Thymus (tissue), 11 donors: Measurements from ENCODE around the gene STAG1. TPM values are rescaled to one million over a fixed set of nuclear protein-coding genes. Genes with fewer than 3 reads are reported as not detected.
"Not testable (repeated sequence)": the region's sequence is repeated elsewhere in the genome, so short reads cannot be mapped to it uniquely, and the experiment has no call there.

Experiments used
- DNase-seq, 9 donors: peaks; one replicate each; pipeline ENCODE4 v3.0.0-alpha.2; 2013; ENCODE audit warnings: low spot score in 9 of 9, low read depth in 6 of 9, missing footprints in 1 of 9
- H3K27ac ChIP-seq, 2 donors: one replicate each; pipeline ENCODE4 v1.5.1; 2013; ENCODE audit warnings: control low read depth in 1 of 2, low read depth in 1 of 2, low read length in 1 of 2, mild to moderate bottlenecking in 1 of 2, moderate library complexity in 1 of 2
- H3K27me3 ChIP-seq, 2 donors: one replicate each; pipeline ENCODE4 v1.5.1; 2013; ENCODE audit warnings: low read length in 1 of 2; ENCODE audit not compliant: control insufficient read depth in 2 of 2, insufficient read depth in 1 of 2
- H3K36me3 ChIP-seq, 2 donors: one replicate each; pipeline ENCODE4 v1.5.1; 2013; ENCODE audit warnings: low read length in 1 of 2, mild to moderate bottlenecking in 1 of 2, moderate library complexity in 1 of 2; ENCODE audit not compliant: control insufficient read depth in 2 of 2, insufficient read depth in 2 of 2
- H3K4me1 ChIP-seq, 2 donors: one replicate each; pipeline ENCODE4 v1.5.1; 2013; ENCODE audit warnings: low read length in 2 of 2; ENCODE audit not compliant: control insufficient read depth in 2 of 2, insufficient read depth in 2 of 2
- H3K4me3 ChIP-seq, 2 donors: one replicate each; pipeline ENCODE4 v1.5.1; 2013; ENCODE audit warnings: low read length in 2 of 2, control low read depth in 1 of 2, mild to moderate bottlenecking in 1 of 2
- H3K9me3 ChIP-seq, 2 donors: one replicate each; pipeline ENCODE4 v1.5.1; 2013; ENCODE audit warnings: low read length in 1 of 2, mild to moderate bottlenecking in 1 of 2; ENCODE audit not compliant: control insufficient read depth in 2 of 2, insufficient read depth in 1 of 2
- WGBS: extraction: QIAGEN DNeasy Blood & Tissue Kit; methylation state at CpG from one replicate; pipeline ENCODE4 v1.1.7; 2013; 5-methylcytosine and 5-hydroxymethylcytosine counted together
- polyA plus RNA-seq: library from polyadenylated mRNA; stranded (reverse); fragments of 200-250 nt; gene quantifications from one replicate; pipeline ENCODE4 v1.2.3, GENCODE V29; 2013
- total RNA-seq: library from RNA; stranded (reverse); fragments of 120-200 nt; gene quantifications from one replicate; pipeline ENCODE4 v1.2.4, GENCODE V29; 2013
- donor health status: healthy.

Gene STAG1
- total and polyA plus RNA-seq, 2 donors, result 15.9 to 36.0 TPM

GRCh38 chr3:136476280-136476679, 275.9 kb downstream of the STAG1 start:
- peaks cover 5 to 29% of the 10 kb centered on the region in 2 donors for H3K36me3 ChIP-seq
- H3K4me3 ChIP-seq, result no peak overlapping the region
- H3K27ac ChIP-seq, result no peak overlapping the region
- no peaks in the 10 kb centered on the region for H3K9me3 ChIP-seq
- H3K27me3 ChIP-seq, result no peaks in the 10 kb centered on the region
- no peak for DNase-seq
- WGBS, result 98% methylated on average over 1 of the region's 1 CpG
- H3K4me1 ChIP-seq, result no peaks in the 10 kb centered on the region

- peaks cover 5 to 29% of the 10 kb centered on the region in 2 donors for H3K36me3 ChIP-seq
- not testable (repeated sequence) for H3K27ac ChIP-seq
These were observed 277.3 kb downstream of the STAG1 start for GRCh38 chr3:136474876-136475275.

GRCh38 chr3:136473716-136474326, 278.4 kb downstream of the STAG1 start:
- H3K27ac ChIP-seq, result no peak overlapping the region
- over 99% methylated on average over 3 of the region's 3 CpGs for WGBS
- H3K36me3 ChIP-seq, result peaks cover 5 to 29% of the 10 kb centered on the region in 2 donors
- no peaks in the 10 kb centered on the region for H3K4me1 ChIP-seq
- no peak overlapping the region for H3K4me3 ChIP-seq
- no peaks in the 10 kb centered on the region for H3K27me3 ChIP-seq
- DNase-seq, result no peak
- H3K9me3 ChIP-seq, result no peaks in the 10 kb centered on the region

More at GRCh38 chr3:136474876-136475275, 277.3 kb downstream of the STAG1 start:
- not testable (repeated sequence) for H3K9me3 ChIP-seq, DNase-seq, H3K4me1 ChIP-seq, H3K4me3 ChIP-seq, H3K27me3 ChIP-seq
- 96% methylated on average over 3 of the region's 3 CpGs for WGBS

GRCh38 chr3:136465296-136465695, 286.9 kb downstream of the STAG1 start:
- H3K4me1 ChIP-seq, result no peaks in the 10 kb centered on the region
- WGBS, result 98% methylated on average over 5 of the region's 5 CpGs

GRCh38 chr3:136464502-136464901, 287.7 kb downstream of the STAG1 start:
- Histone ChIP-seq H3K27me3 (no peaks in the 10 kb centered on the region), H3K4me1 (no peaks in the 10 kb centered on the region), H3K27ac (no peak overlapping the region), H3K9me3 (no peaks in the 10 kb centered on the region), H3K36me3 (peaks cover 4 to 12% of the 10 kb centered on the region in 2 donors), H3K4me3 (no peak overlapping the region)
- no peak for DNase-seq
- WGBS, result 96% methylated on average over 2 of the region's 2 CpGs

More at GRCh38 chr3:136465296-136465695, 286.9 kb downstream of the STAG1 start:
- no peak overlapping the region for H3K4me3 ChIP-seq
- H3K27me3 ChIP-seq, result no peaks in the 10 kb centered on the region
- no peak overlapping the region for H3K27ac ChIP-seq
- H3K36me3 ChIP-seq, result peaks cover 4 to 12% of the 10 kb centered on the region in 2 donors
- no peak for DNase-seq
- H3K9me3 ChIP-seq, result no peaks in the 10 kb centered on the region

GRCh38 chr3:136463170-136463569, 289.0 kb downstream of the STAG1 start:
- Histone ChIP-seq H3K9me3 (no peaks in the 10 kb centered on the region), H3K4me3 (no peak overlapping the region), H3K36me3 (peaks cover 4 to 12% of the 10 kb centered on the region in 2 donors), H3K4me1 (no peaks in the 10 kb centered on the region), H3K27ac (no peak overlapping the region), H3K27me3 (no peaks in the 10 kb centered on the region)
- DNase-seq, result no peak

- peaks cover 18 to 29% of the 10 kb centered on the region in 2 donors for H3K36me3 ChIP-seq
- over 99% methylated on average over 2 of the region's 2 CpGs for WGBS
- H3K9me3 ChIP-seq, result peaks cover 6 to 10% of the 10 kb centered on the region in 2 donors
- H3K27me3 ChIP-seq, result no peaks in the 10 kb centered on the region
- no peak overlapping the region for H3K27ac ChIP-seq
- DNase-seq, result no peak
- no peaks in the 10 kb centered on the region for H3K4me1 ChIP-seq
- H3K4me3 ChIP-seq, result no peak overlapping the region
These were observed 294.4 kb downstream of the STAG1 start for GRCh38 chr3:136457793-136458192.

- Histone ChIP-seq H3K4me1 (no peaks in the 10 kb centered on the region), H3K27ac (no peak overlapping the region), H3K27me3 (no peaks in the 10 kb centered on the region), H3K4me3 (no peak overlapping the region), H3K9me3 (peaks cover 6 to 10% of the 10 kb centered on the region in 2 donors), H3K36me3 (peaks cover 22% of the 10 kb centered on the region in 2 donors)
- DNase-seq, result no peak
- WGBS, result 98% methylated on average over 2 of the region's 2 CpGs
These were observed 296.0 kb downstream of the STAG1 start for GRCh38 chr3:136456196-136456595.

- DNase-seq, result no peak
- Histone ChIP-seq H3K27me3 (no peaks in the 10 kb centered on the region), H3K4me3 (no peak overlapping the region), H3K9me3 (no peaks in the 10 kb centered on the region), H3K27ac (no peak overlapping the region), H3K36me3 (peaks cover 18% of the 10 kb centered on the region in 2 donors), H3K4me1 (no peaks in the 10 kb centered on the region)
- WGBS, result 98% methylated on average over 3 of the region's 3 CpGs
These were observed 307.6 kb downstream of the STAG1 start for GRCh38 chr3:136444581-136444980.
